HG03095 (cell line): ENCODE measurements around the gene NHLRC4.
"Not testable (repeated sequence)": the region's sequence is repeated elsewhere in the genome, so short reads cannot be mapped to it uniquely, and the experiment has no call there.

ENCODE experiments used
- ATAC-seq: cut with Tn5 transposase; IDR thresholded peaks from one replicate; pipeline ENCODE4 v1.9.1; 2021; ENCODE audit warnings: moderate library complexity; ENCODE audit not compliant: unreplicated experiment

The NHLRC4 gene

GRCh38 chr16:596736-597060, 29.9 kb downstream of the NHLRC4 start:
- no peak for ATAC-seq

GRCh38 chr16:597655-598054, 30.9 kb downstream of the NHLRC4 start:
- ATAC-seq = not testable (repeated sequence)

GRCh38 chr16:598823-599739, 32.3 kb downstream of the NHLRC4 start:
- ATAC-seq = no peak

- ATAC-seq = no peak
Measured at GRCh38 chr16:600781-601180, 34.0 kb downstream of the NHLRC4 start.

GRCh38 chr16:603933-604332, 37.1 kb downstream of the NHLRC4 start:
- no peak for ATAC-seq

GRCh38 chr16:606656-607307, 40.0 kb downstream of the NHLRC4 start:
- no peak for ATAC-seq

- no peak for ATAC-seq
Measured at GRCh38 chr16:608019-608418, 41.2 kb downstream of the NHLRC4 start.

GRCh38 chr16:609316-609715, 42.5 kb downstream of the NHLRC4 start:
- no peak for ATAC-seq

- ATAC-seq = no peak
Measured at GRCh38 chr16:609984-610383, 43.2 kb downstream of the NHLRC4 start.

- no peak for ATAC-seq
Measured at GRCh38 chr16:610513-611381, 43.9 kb downstream of the NHLRC4 start.

- no peak for ATAC-seq
Measured at GRCh38 chr16:615122-615521, 48.3 kb downstream of the NHLRC4 start.

GRCh38 chr16:616733-617586, 50.2 kb downstream of the NHLRC4 start:
- no peak for ATAC-seq

- ATAC-seq = no peak
Measured at GRCh38 chr16:617855-618254, 51.0 kb downstream of the NHLRC4 start.
